H1 (cell line): ENCODE results near the gene EFCAB8.

Source experiments
- CBX5 ChIP-seq: fragments of 300-800, 300-1000 bp; sonication (generic); IDR thresholded peaks from 2 replicates; pipeline ENCODE4 v1.7.1; 2016; ENCODE audit warnings: antibody characterized with exemption, low read length, low read depth
- CHD1 ChIP-seq: IDR thresholded peaks from 2 replicates; pipeline ENCODE4 v1.6.1; 2012; ENCODE audit warnings: low read depth, low read length, improper control_type of control experiment
- CHD2 ChIP-seq: IDR thresholded peaks from 2 replicates; pipeline ENCODE4 v1.6.1; 2012; ENCODE audit warnings: low read length, improper control_type of control experiment
- CTCF ChIP-seq, 3 experiments: IDR thresholded peaks; 1 replicate in 2 of 3; 2 replicates in 1 of 3; pipeline versions ENCODE4 v1.5.1 to v1.6.1; 2011; ENCODE audit warnings: low read length in 3 of 3, mild to moderate bottlenecking in 3 of 3, inconsistent platforms in 2 of 3, low read depth in 1 of 3, moderate library complexity in 1 of 3; ENCODE audit not compliant: insufficient read depth in 1 of 3; ENCODE audit errors: control extremely low read depth in 1 of 3
- EGR1 ChIP-seq: IDR thresholded peaks from 2 replicates; pipeline ENCODE4 v1.6.1; 2011; ENCODE audit warnings: low read depth, low read length, borderline replicate concordance
- EP300 ChIP-seq, 2 experiments: IDR thresholded peaks; 1 replicate in 1 of 2; 2 replicates in 1 of 2; pipeline ENCODE4 v1.6.1; 2011 to 2012; ENCODE audit warnings: low read depth in 2 of 2, low read length in 2 of 2, mild to moderate bottlenecking in 2 of 2, borderline replicate concordance in 1 of 2, inconsistent platforms in 1 of 2, moderate library complexity in 1 of 2
- JUN ChIP-seq: IDR thresholded peaks from 2 replicates; pipeline ENCODE4 v1.6.1; 2011; ENCODE audit warnings: low read depth, mild to moderate bottlenecking, improper control_type of control experiment, low read length
- JUND ChIP-seq: IDR thresholded peaks from 2 replicates; pipeline ENCODE4 v1.6.1; 2011; ENCODE audit warnings: mild to moderate bottlenecking, improper control_type of control experiment, low read length
- MAFK ChIP-seq: IDR thresholded peaks from 2 replicates; pipeline ENCODE4 v1.6.1; 2012; ENCODE audit warnings: low read depth, mild to moderate bottlenecking, improper control_type of control experiment, low read length
- POLR2A ChIP-seq, 2 experiments: IDR thresholded peaks; 1 replicate in 1 of 2; 2 replicates in 1 of 2; pipeline ENCODE4 v1.6.1; 2011; ENCODE audit warnings: low read depth in 2 of 2, low read length in 2 of 2, mild to moderate bottlenecking in 2 of 2; ENCODE audit errors: control extremely low read depth in 1 of 2
- POLR2AphosphoS5 ChIP-seq: IDR thresholded peaks from 2 replicates; pipeline ENCODE4 v1.6.1; 2011; ENCODE audit warnings: low read depth, low read length
- SUZ12 ChIP-seq: fragments of 200-600 bp; sonication (generic); IDR thresholded peaks from 2 replicates; pipeline ENCODE4 v1.6.1; 2012; ENCODE audit warnings: mild to moderate bottlenecking, inconsistent platforms, low read length, moderate library complexity, mixed read lengths

GRCh38 chr20:32925481-32926196 is 66.9 kb downstream of the EFCAB8 start:
- no peak for TF ChIP-seq CTCF (IDR thresholded peaks at IDR 0.05; ENCODE audit: control extremely low read depth in 1 of 3, insufficient read depth in 1 of 3, low read depth in 1 of 3, low read length in 3 of 3)
- no peak for TF ChIP-seq CBX5
- TF ChIP-seq POLR2A (IDR thresholded peaks at IDR 0.05; ENCODE audit: control extremely low read depth in 1 of 2, low read depth in 2 of 2, low read length in 2 of 2), result no peak
- TF ChIP-seq JUN, result no peak
- no peak for TF ChIP-seq SUZ12
- TF ChIP-seq CHD2, result no peak
- TF ChIP-seq POLR2AphosphoS5, result no peak
- no peak for TF ChIP-seq JUND
- no peak for TF ChIP-seq EP300 (IDR thresholded peaks at IDR 0.05; ENCODE audit: borderline replicate concordance in 1 of 2, low read depth in 2 of 2, low read length in 2 of 2)
- no peak for TF ChIP-seq EGR1
- no peak for TF ChIP-seq CHD1
- no peak for TF ChIP-seq MAFK
